ENCODE measurements around the gene HOMER1.

GRCh38 chr5:79436224-79436623 lies 77.7 kb downstream of the HOMER1 start:
- no peak for TF ChIP-seq EP300 (IDR thresholded peaks at IDR 0.05; ENCODE audit: borderline replicate concordance in 1 of 2, control insufficient read depth in 1 of 2, low read depth in 2 of 2, low read length in 2 of 2)
- no peak for TF ChIP-seq CHD2 (IDR thresholded peaks at IDR 0.05; ENCODE audit: borderline replicate concordance, low read depth, low read length)
- TF ChIP-seq MAX (IDR thresholded peaks at IDR 0.05; ENCODE audit: low read depth, low read length) = no peak
- no peak for TF ChIP-seq STAT3 (IDR thresholded peaks at IDR 0.05; ENCODE audit: low read depth, low read length)
- TF ChIP-seq SIN3A (IDR thresholded peaks at IDR 0.05; ENCODE audit: low read depth, low read length) = no peak
- TF ChIP-seq CTCF (IDR thresholded peaks at IDR 0.05 in 2 of 3, conservative IDR thresholded peaks at IDR 0.05 in 1 of 3; ENCODE audit: control insufficient read depth in 2 of 3, extremely low read depth in 1 of 3, insufficient read depth in 1 of 3, low read depth in 3 of 3, low read length in 3 of 3) = no peak

Measured in GM12878 (cell line).